Measurements from ENCODE around the gene NCAPD2. TPM values are rescaled to one million over a fixed set of nuclear protein-coding genes. Genes with fewer than 3 reads are reported as not detected.

Gene NCAPD2
- total RNA-seq, 1 experiment from 2014 or later: 131 TPM

DNA sequence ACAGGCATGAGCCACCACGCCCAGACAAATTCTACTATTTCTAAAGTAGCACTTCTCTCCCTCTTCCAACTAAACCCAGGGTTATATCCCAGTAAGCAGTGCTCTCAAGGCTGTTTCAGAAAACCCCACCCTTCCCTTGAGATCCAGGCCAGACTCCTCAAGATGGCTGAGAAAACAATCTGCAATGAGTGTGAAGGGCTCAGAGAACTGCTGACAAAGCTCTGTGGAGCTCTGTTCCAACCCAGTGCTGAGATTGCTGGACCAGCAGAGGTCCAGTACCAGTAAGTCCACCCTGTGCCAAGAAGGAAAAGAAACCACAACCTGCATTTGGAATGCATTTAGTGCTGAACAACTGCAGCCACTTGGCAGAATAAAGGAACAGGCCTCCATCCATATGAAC is 65.6 kb downstream of the NCAPD2 start:
- peaks cover 78% of the 10 kb centered on the region for H3K36me3 ChIP-seq

DNA sequence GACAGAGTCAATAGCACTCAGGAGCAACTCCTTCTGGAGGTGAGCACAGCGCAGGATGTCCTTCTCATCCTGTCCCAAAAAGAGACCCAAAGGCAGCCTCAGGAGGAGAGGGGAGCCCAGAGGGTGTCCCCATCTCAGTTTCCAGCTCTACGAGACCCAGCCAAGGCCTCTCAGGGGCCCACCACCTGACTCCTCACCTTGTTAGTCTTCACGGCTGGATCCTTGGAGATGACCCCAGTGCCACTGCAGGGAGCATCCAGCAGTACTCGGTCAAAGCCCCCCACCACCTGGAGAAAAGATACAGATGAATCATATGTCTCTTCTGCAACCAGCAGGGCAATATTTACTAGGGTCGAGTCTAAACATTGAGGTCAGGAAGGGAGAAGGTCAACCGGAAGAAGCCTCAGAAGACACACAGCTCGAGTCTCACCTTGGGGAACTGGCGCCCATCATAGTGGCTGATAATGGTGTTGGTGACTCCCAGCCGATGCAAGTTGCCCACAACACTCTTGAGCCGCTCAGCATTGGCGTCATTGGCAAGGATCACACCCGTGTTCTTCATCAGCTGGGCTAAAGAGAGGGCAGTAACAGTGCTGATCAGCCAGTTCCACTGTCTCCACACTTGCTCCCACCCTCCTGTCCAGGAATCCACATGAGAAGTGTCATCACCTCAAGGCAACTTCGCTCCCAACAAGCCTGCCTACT is 66.8 kb downstream of the NCAPD2 start:
- H3K4me3 ChIP-seq: no peak overlapping the region
- no peaks in the 10 kb centered on the region for H3K9me3 ChIP-seq (replicated peaks)
- no peak overlapping the region for H3K27ac ChIP-seq
- no peak for DNase-seq (ENCODE audit: low read depth in 1 of 2, low spot score in 2 of 2)
- no peaks in the 10 kb centered on the region for H3K27me3 ChIP-seq (replicated peaks)
- peaks cover 6% of the 10 kb centered on the region for H3K4me1 ChIP-seq (replicated peaks)
- H3K36me3 ChIP-seq: peaks cover 85% of the 10 kb centered on the region

More for the DNA sequence above, 65.6 kb downstream of the NCAPD2 start:
- H3K27ac ChIP-seq: no peak overlapping the region
- no peaks in the 10 kb centered on the region for H3K27me3 ChIP-seq (replicated peaks)
- peaks cover 18% of the 10 kb centered on the region for H3K4me1 ChIP-seq (replicated peaks)
- H3K9me3 ChIP-seq (replicated peaks): no peaks in the 10 kb centered on the region
- no peak overlapping the region for H3K4me3 ChIP-seq
- no peak for DNase-seq (ENCODE audit: low read depth in 1 of 2, low spot score in 2 of 2)

DNA sequence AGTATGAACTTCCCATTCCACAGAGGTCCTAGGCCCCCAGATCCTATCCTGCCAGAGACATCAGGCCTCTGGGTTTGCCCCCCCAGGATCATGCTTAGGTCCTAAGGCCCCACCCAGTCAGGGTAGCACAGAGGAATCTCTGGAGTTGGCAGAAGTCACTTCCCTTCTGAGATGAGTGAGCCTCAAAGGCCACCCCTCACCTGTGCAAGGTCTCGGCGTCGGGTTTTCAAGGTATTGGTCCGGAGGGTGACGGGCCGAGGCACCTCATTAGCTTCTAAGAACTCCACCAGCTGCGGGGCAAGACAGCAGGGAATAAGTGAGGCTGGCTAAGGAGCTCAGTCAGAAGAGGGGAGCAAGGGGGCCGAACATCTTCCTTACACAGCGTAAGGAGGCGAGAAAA is 69.0 kb downstream of the NCAPD2 start:
- H3K4me3 ChIP-seq: no peak overlapping the region
- H3K9me3 ChIP-seq (replicated peaks): no peaks in the 10 kb centered on the region
- H3K27me3 ChIP-seq (replicated peaks): no peaks in the 10 kb centered on the region
- H3K27ac ChIP-seq: no peak overlapping the region
- H3K4me1 ChIP-seq (replicated peaks): peaks cover 5% of the 10 kb centered on the region; the same call in 1 of the 2 replicates
- H3K36me3 ChIP-seq: peaks cover 86% of the 10 kb centered on the region
- DNase-seq (ENCODE audit: low read depth in 1 of 2, low spot score in 2 of 2): no peak

DNA sequence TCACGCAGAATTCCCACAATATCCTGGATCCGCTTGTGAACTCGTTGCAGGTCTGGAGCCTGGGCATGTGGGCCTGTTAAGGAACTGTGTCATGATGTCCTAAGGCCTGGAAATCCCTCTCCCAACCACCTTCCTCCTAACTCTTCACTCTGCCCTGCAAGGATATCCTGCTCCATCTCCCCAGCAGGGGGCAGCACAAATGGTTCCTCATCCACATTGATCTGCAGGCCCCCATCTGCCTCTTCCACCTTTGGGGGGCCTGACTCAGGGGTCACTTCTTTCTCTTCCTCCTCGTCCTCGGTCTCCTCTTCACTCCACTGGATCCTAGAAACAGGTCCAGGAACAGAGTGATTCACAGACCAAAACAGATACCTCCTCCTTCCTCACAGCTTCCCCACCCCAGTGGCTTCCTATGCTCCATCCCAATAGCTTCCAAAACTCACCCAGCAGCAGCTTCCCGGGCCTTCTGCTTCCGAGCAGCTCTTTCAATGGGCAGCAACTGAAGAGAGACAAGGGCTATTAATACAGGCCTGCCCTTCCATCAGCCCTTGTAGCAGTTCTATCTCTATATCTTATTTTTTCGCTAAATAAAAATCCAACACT is 69.6 kb downstream of the NCAPD2 start:
- H3K27ac ChIP-seq: no peak overlapping the region
- no peaks in the 10 kb centered on the region for H3K9me3 ChIP-seq (replicated peaks)
- no peak overlapping the region for H3K4me3 ChIP-seq
- H3K36me3 ChIP-seq: peaks cover 92% of the 10 kb centered on the region
- H3K27me3 ChIP-seq (replicated peaks): no peaks in the 10 kb centered on the region
- peaks cover 8% of the 10 kb centered on the region for H3K4me1 ChIP-seq (replicated peaks)
- DNase-seq (ENCODE audit: low read depth in 1 of 2, low spot score in 2 of 2): peak; percentile 42 to 69

DNA sequence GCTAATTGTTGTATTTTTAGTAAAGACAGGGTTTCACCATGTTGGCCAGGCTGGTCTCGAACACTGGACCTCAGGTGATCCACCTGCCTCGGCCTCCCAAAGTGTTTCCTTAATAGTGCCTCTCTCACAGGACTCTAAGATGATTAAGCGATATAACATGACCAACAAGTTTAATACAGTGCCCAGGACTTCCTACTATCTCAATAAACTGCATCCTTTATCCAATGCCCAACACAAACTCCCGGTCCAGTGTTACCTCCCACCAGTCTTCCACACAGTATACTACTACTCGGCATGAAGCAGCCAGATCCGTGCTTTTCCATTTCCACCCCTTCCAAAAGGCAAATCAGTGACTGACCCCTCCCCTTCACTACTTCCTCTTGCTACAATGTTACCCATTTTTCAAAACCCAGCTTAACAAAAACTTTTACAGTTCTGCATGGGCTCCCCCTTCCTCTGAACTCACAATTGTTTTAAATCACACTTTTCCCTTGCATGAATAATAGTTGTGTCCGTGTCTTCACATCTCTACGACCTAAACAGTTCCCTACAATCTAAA is 73.3 kb downstream of the NCAPD2 start:
- Histone ChIP-seq H3K36me3 (peaks cover 92% of the 10 kb centered on the region), H3K27me3 (replicated peaks) (no peaks in the 10 kb centered on the region), H3K4me1 (replicated peaks) (peaks cover 16% of the 10 kb centered on the region), H3K27ac (no peak overlapping the region), H3K9me3 (replicated peaks) (no peaks in the 10 kb centered on the region), H3K4me3 (peak overlapping the region; percentile 60)
- DNase-seq (ENCODE audit: low read depth in 1 of 2, low spot score in 2 of 2): no peak

DNA sequence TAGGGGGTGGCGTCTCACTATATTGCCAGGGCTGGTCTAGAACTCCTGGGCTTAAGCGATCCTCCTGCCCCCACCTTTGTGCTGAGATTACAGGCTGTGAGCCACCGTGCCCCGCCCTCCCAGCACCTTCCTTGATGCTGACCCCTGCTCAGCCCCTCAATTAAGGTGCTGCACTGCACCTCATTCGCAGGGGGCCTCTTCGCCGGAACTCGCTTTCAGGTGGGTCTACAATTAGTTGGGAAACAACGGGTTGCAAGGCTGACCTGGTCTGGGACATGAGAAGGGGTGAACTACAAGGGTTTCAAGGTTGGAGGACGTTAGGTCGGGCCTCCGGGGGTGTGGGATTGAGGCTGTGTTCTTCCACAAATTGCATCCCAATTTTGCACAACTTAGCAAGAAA is 75.4 kb downstream of the NCAPD2 start:
- Histone ChIP-seq H3K36me3 (peaks cover 95% of the 10 kb centered on the region), H3K27ac (no peak overlapping the region), H3K27me3 (replicated peaks) (no peaks in the 10 kb centered on the region), H3K4me3 (no peak overlapping the region; the same call in 1 of the 2 replicates), H3K9me3 (replicated peaks) (no peaks in the 10 kb centered on the region), H3K4me1 (replicated peaks) (peaks cover 16% of the 10 kb centered on the region)
- no peak for DNase-seq (ENCODE audit: low read depth in 1 of 2, low spot score in 2 of 2)

DNA sequence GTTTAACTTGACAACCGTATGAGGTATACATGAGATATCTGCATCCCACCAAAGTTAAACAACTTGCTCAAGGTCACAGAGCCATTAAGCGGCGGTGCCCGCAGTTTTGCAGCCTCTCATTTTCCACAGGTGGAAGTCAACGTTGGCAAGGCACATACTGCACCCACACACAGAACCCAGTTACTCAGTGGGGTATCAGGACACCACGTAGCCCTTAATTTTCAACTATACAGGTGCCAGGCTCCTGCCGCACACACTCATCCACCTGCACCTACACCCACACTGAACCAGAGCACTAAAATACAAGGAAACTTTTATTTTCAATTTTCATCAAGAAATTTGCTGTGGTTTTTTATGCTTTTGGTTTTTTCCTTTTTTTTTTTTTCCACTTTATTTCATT is 75.9 kb downstream of the NCAPD2 start:
- H3K36me3 ChIP-seq: peaks cover 95% of the 10 kb centered on the region
- no peak overlapping the region for H3K4me3 ChIP-seq
- H3K27ac ChIP-seq: no peak overlapping the region
- peaks cover 16% of the 10 kb centered on the region for H3K4me1 ChIP-seq (replicated peaks)
- no peak for DNase-seq (ENCODE audit: low read depth in 1 of 2, low spot score in 2 of 2)
- no peaks in the 10 kb centered on the region for H3K27me3 ChIP-seq (replicated peaks)
- H3K9me3 ChIP-seq (replicated peaks): no peaks in the 10 kb centered on the region

DNA sequence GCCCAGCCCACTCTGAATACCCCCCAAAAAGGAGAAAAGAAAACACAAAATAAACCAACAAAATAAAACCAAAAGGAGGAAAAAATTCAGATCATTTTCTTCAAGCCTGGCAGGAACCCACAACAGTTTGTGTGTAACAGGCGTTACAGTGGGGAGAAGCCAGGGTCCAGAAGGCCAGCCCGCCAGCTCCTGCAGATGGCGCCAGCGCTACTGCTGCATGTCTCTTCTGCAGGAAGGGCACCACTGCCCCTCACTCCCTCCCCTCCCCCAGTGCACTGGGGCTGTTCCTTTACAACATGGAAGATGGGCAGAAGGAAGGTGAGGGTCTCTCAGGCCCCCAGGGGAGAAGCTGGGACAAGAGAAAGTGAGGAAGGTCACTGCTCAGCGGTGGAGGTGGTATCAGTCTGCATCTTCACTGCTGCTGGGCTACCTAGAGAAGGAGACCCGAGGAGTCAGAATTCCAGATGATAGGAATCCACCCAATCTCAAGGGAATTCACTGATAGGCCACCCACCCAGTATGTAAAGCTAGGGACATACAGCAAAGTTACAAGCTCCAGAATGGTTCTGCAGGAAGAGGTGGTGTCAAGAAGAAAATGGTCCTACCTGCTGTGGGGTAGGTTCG is 76.5 kb downstream of the NCAPD2 start:
- no peak overlapping the region for H3K4me3 ChIP-seq
- H3K27me3 ChIP-seq (replicated peaks): no peaks in the 10 kb centered on the region
- DNase-seq (ENCODE audit: low read depth in 1 of 2, low spot score in 2 of 2): peak; percentile 39 to 72
- H3K36me3 ChIP-seq: peaks cover 95% of the 10 kb centered on the region
- H3K4me1 ChIP-seq (replicated peaks): peaks cover 16% of the 10 kb centered on the region
- no peaks in the 10 kb centered on the region for H3K9me3 ChIP-seq (replicated peaks)
- H3K27ac ChIP-seq: no peak overlapping the region

DNA sequence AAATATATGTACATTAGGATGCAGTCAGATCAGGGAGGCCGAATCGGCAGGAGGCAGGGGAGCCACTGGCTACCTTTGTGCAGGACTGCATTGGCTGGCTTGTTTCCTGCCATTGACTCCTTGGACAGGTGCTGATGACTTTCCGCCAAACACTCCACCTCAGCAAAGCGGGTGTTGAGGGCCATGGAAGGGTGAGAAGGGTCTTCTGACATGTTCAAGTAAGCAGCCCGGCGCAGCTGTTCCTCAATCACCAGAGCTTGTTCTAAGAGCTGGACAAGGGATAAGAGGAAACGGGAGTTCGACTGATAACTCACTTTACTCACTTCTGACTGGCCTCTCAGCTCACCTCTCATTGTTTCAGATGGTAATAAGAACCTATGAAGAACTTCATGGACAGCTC is 79.1 kb downstream of the NCAPD2 start:
- no peak overlapping the region for H3K4me3 ChIP-seq
- no peak overlapping the region for H3K27ac ChIP-seq
- H3K9me3 ChIP-seq (replicated peaks): no peaks in the 10 kb centered on the region
- H3K36me3 ChIP-seq: peaks cover 96% of the 10 kb centered on the region
- H3K27me3 ChIP-seq (replicated peaks): no peaks in the 10 kb centered on the region
- H3K4me1 ChIP-seq (replicated peaks): peaks cover 11% of the 10 kb centered on the region
- no peak for DNase-seq (ENCODE audit: low read depth in 1 of 2, low spot score in 2 of 2)

DNA sequence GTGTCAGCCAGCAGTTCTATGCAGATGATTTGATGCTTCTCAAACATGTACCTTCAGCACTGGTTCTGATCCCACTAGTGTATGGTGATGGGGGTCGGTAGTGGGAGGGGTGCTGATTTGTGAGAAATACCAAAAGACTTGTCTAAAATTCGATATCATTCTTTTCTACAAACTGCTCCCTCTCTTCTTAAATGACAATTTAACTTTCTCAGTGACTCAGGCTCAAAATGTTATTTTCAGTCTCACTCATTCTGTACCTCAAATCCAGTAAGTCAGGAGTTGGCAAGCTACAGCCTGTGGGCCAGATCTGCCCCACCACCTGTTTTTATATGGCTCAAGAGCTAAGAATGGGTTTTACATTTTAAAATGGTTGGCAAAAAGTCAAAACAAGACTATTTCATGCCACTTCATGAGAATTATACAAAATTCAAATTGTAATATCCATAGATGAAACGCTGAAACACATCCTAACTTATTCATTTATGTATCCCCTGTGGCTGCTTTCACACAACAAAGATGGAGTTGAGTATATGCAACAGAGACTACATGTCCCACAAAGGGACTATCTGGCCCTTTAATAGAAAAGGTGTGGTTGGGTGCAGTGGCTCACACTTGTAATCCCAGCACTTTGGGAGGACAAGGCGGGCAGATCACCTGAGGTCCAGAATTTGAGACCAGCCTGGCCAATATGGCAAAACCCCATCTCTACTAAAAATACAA is 80.8 kb downstream of the NCAPD2 start:
- no peak overlapping the region for H3K4me3 ChIP-seq
- no peaks in the 10 kb centered on the region for H3K27me3 ChIP-seq (replicated peaks)
- H3K4me1 ChIP-seq (replicated peaks): no peaks in the 10 kb centered on the region
- H3K36me3 ChIP-seq: peaks cover 92% of the 10 kb centered on the region
- DNase-seq (ENCODE audit: low read depth in 1 of 2, low spot score in 2 of 2): no peak
- H3K9me3 ChIP-seq (replicated peaks): no peaks in the 10 kb centered on the region
- no peak overlapping the region for H3K27ac ChIP-seq

DNA sequence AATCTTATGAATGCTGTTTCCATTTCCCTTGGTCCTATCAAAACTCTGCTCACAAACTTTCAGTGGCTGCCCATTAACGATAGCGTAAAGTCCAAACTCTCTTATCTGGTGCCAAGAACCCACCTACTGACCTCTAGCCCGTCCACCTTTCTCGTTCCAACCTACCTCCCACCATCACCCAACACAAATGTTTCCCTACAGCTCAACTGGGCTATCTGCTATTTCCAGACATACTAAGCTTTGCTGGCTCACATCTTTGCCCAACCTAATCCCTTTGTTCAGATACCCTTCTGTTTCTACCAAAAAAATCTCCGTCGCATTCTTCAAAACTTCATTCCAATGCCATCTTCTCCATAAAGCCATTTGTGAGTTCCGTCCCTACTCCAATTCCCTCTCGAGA is 81.7 kb downstream of the NCAPD2 start:
- Histone ChIP-seq H3K4me3 (no peak overlapping the region), H3K9me3 (replicated peaks) (no peaks in the 10 kb centered on the region), H3K36me3 (peaks cover 93% of the 10 kb centered on the region), H3K27ac (no peak overlapping the region), H3K4me1 (replicated peaks) (no peaks in the 10 kb centered on the region), H3K27me3 (replicated peaks) (no peaks in the 10 kb centered on the region)
- DNase-seq (ENCODE audit: low read depth in 1 of 2, low spot score in 2 of 2): no peak
